Breast epithelium (tissue), 3 donors: ENCODE data around the gene PFKFB3.

ENCODE experiments used
- CTCF ChIP-seq, 3 donors: fragments of 450-650 bp; IDR thresholded peaks; one replicate each; pipeline ENCODE4 v1.5.1; 2016 to 2017; ENCODE audit warnings: antibody characterized with exemption in 3 of 3, mild to moderate bottlenecking in 3 of 3, moderate library complexity in 3 of 3
- POLR2A ChIP-seq: fragments of 450-650 bp; IDR thresholded peaks from one replicate; pipeline ENCODE4 v1.6.1; 2016; ENCODE audit warnings: antibody characterized with exemption, mild to moderate bottlenecking, moderate library complexity
- POLR2AphosphoS5 ChIP-seq, 3 donors: sonication (generic); formaldehyde crosslinking; IDR thresholded peaks; one replicate each; pipeline ENCODE4 v1.6.1; 2017; ENCODE audit warnings: antibody characterized with exemption in 3 of 3

DNA sequence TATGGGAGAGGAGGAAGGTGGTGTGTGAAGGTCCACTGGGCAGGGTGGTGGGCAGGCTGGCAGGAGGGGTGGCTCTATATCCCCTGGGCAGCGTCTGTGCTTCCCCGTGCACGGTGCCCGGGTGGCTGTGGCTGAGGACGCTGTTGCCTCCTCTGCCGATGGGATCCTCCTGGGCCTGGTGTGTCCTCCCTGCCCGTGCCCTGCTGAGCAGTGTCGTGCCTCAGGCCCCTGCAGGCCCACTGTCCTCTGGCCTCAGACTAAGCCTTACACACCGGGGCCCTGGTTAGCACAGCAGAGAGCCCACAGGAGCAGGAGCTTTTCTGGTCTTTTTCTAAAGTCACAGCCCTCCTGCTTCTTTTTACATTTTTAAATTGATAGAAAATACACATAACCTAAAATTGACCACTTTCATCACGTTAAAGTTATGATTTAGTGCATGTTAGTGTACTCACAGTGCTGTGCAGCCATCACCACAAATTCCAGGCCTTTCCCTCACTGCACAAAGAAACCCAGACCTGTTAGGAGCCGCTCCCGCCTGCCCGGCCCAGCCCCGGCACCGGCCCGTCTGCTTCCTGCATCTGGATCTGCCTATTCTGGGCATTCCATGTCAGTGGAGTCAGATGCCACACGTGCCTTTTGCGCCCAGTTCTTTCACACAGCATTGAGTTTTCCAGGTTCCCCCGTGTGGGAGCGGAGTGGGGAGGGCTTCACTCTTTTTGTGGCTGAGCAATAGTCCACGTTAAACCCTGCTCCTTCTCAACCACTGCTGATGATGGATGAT lies 19.4 kb downstream of the PFKFB3 start:
- TF ChIP-seq POLR2A (no peak), CTCF (IDR thresholded peaks at IDR 0.05) (no peak), POLR2AphosphoS5 (IDR thresholded peaks at IDR 0.05) (no peak)
